HG03045 (cell line): ENCODE results near the gene HOXA4.

Source experiments
- ATAC-seq: cut with Tn5 transposase; IDR thresholded peaks from one replicate; pipeline ENCODE4 v1.9.1; 2021; ENCODE audit warnings: mild to moderate bottlenecking, moderate library complexity; ENCODE audit not compliant: unreplicated experiment

Gene HOXA4

GRCh38 chr7:27147199-27148030, 16.9 kb upstream of the HOXA4 start, which contains the start of gene HOXA6:
TSS of gene HOXA6 (minus strand) at chr7:27147774. CDS start at chr7:27147749, 25 bp downstream.
- ATAC-seq: no peak

- ATAC-seq: no peak
These were observed 16.1 kb upstream of the HOXA4 start for GRCh38 chr7:27146491-27147198.

- no peak for ATAC-seq
These were observed 15.4 kb upstream of the HOXA4 start for GRCh38 chr7:27145914-27146412.

GRCh38 chr7:27145165-27145913, 14.8 kb upstream of the HOXA4 start:
- ATAC-seq: no peak

- no peak for ATAC-seq
These were observed 14.2 kb upstream of the HOXA4 start for GRCh38 chr7:27144781-27145164.

GRCh38 chr7:27143950-27144780, 13.6 kb upstream of the HOXA4 start:
- ATAC-seq: no peak

GRCh38 chr7:27143023-27143949, 12.7 kb upstream of the HOXA4 start, which contains the start of gene HOXA5:
TSS of gene HOXA5 (minus strand) at chr7:27143681. CDS start at chr7:27143607, 74 bp downstream.
- no peak for ATAC-seq

- no peak for ATAC-seq
These were observed 12.0 kb upstream of the HOXA4 start for GRCh38 chr7:27142580-27143022.

GRCh38 chr7:27141923-27142579, 11.5 kb upstream of the HOXA4 start:
- ATAC-seq: no peak

GRCh38 chr7:27141137-27141922, 10.8 kb upstream of the HOXA4 start:
- ATAC-seq: no peak

- ATAC-seq: no peak
These were observed 9.7 kb upstream of the HOXA4 start for GRCh38 chr7:27140126-27140857.

- ATAC-seq: no peak
These were observed 9.0 kb upstream of the HOXA4 start for GRCh38 chr7:27139334-27140125.

- ATAC-seq: no peak
These were observed 8.4 kb upstream of the HOXA4 start for GRCh38 chr7:27138985-27139333.

GRCh38 chr7:27138472-27138871, 7.9 kb upstream of the HOXA4 start:
- no peak for ATAC-seq

GRCh38 chr7:27137640-27138315, 7.2 kb upstream of the HOXA4 start:
- ATAC-seq: no peak

GRCh38 chr7:27134392-27134791, 3.8 kb upstream of the HOXA4 start:
- no peak for ATAC-seq
